ENCODE measurements around the gene BMP8B.
"Not testable (repeated sequence)": the region's sequence is repeated elsewhere in the genome, so short reads cannot be mapped to it uniquely, and the experiment has no call there.

The BMP8B gene

GRCh38 chr1:39823450-39823849, 34.8 kb upstream of the BMP8B start:
- H3K9me3 Mint-ChIP-seq; H3K36me3 Mint-ChIP-seq (ENCODE audit: low read depth); H3K27ac Mint-ChIP-seq; H3K4me1 Mint-ChIP-seq (ENCODE audit: low read depth); H3K4me3 Mint-ChIP-seq; DNase-seq (ENCODE audit: low spot score): not testable (repeated sequence)
- peaks cover 10% of the 10 kb centered on the region for H3K27me3 Mint-ChIP-seq (ENCODE audit: low read depth)

GRCh38 chr1:39822146-39822545, 33.5 kb upstream of the BMP8B start:
- H3K4me1 Mint-ChIP-seq (ENCODE audit: low read depth) = peaks cover 5% of the 10 kb centered on the region
- H3K4me3 Mint-ChIP-seq = no peak overlapping the region
- H3K27me3 Mint-ChIP-seq (ENCODE audit: low read depth) = peaks cover 9% of the 10 kb centered on the region
- no peaks in the 10 kb centered on the region for H3K9me3 Mint-ChIP-seq
- H3K36me3 Mint-ChIP-seq (ENCODE audit: low read depth) = no peaks in the 10 kb centered on the region
- no peak overlapping the region for H3K27ac Mint-ChIP-seq
- no peak for DNase-seq (ENCODE audit: low spot score)

- H3K4me1 Mint-ChIP-seq (ENCODE audit: low read depth) = peaks cover 11% of the 10 kb centered on the region
Observed at GRCh38 chr1:39819091-39819812, 30.6 kb upstream of the BMP8B start.

GRCh38 chr1:39818482-39818881, 29.8 kb upstream of the BMP8B start:
- H3K4me3 Mint-ChIP-seq = no peak overlapping the region
- peaks cover 11% of the 10 kb centered on the region for H3K4me1 Mint-ChIP-seq (ENCODE audit: low read depth)
- no peaks in the 10 kb centered on the region for H3K9me3 Mint-ChIP-seq
- DNase-seq (ENCODE audit: low spot score) = no peak
- H3K27me3 Mint-ChIP-seq (ENCODE audit: low read depth) = peaks cover 17% of the 10 kb centered on the region
- H3K27ac Mint-ChIP-seq = no peak overlapping the region
- no peaks in the 10 kb centered on the region for H3K36me3 Mint-ChIP-seq (ENCODE audit: low read depth)

More at GRCh38 chr1:39819091-39819812, 30.6 kb upstream of the BMP8B start:
- Mint-ChIP-seq H3K4me3 (no peak overlapping the region), H3K9me3 (no peaks in the 10 kb centered on the region), H3K27ac (no peak overlapping the region), H3K36me3 (ENCODE audit: low read depth) (no peaks in the 10 kb centered on the region), H3K27me3 (ENCODE audit: low read depth) (peaks cover 17% of the 10 kb centered on the region)
- DNase-seq (ENCODE audit: low spot score) = no peak

- DNase-seq (ENCODE audit: low spot score) = peak; percentile 21
- H3K9me3 Mint-ChIP-seq; H3K36me3 Mint-ChIP-seq (ENCODE audit: low read depth): not testable (repeated sequence)
- Mint-ChIP-seq H3K27me3 (ENCODE audit: low read depth) (peaks cover 17% of the 10 kb centered on the region), H3K4me1 (ENCODE audit: low read depth) (peaks cover 11% of the 10 kb centered on the region), H3K27ac (peak overlapping the region; percentile 24), H3K4me3 (peak overlapping the region; percentile 58)
Observed at GRCh38 chr1:39817091-39817932, 28.6 kb upstream of the BMP8B start.

GRCh38 chr1:39816415-39817090, 27.9 kb upstream of the BMP8B start:
- Mint-ChIP-seq H3K27ac (peak overlapping the region; percentile 27), H3K4me1 (ENCODE audit: low read depth) (peaks cover 11% of the 10 kb centered on the region), H3K4me3 (peak overlapping the region; percentile 45), H3K9me3 (no peaks in the 10 kb centered on the region), H3K36me3 (ENCODE audit: low read depth) (no peaks in the 10 kb centered on the region), H3K27me3 (ENCODE audit: low read depth) (peaks cover 15% of the 10 kb centered on the region)
- DNase-seq (ENCODE audit: low spot score) = peak; percentile 50

- H3K9me3 Mint-ChIP-seq = no peaks in the 10 kb centered on the region
- peaks cover 11% of the 10 kb centered on the region for H3K27me3 Mint-ChIP-seq (ENCODE audit: low read depth)
- no peak overlapping the region for H3K4me3 Mint-ChIP-seq
- peaks cover 11% of the 10 kb centered on the region for H3K4me1 Mint-ChIP-seq (ENCODE audit: low read depth)
- DNase-seq (ENCODE audit: low spot score) = no peak
- no peaks in the 10 kb centered on the region for H3K36me3 Mint-ChIP-seq (ENCODE audit: low read depth)
- no peak overlapping the region for H3K27ac Mint-ChIP-seq
Observed at GRCh38 chr1:39812913-39813312, 24.2 kb upstream of the BMP8B start.

GRCh38 chr1:39808784-39809517, 20.3 kb upstream of the BMP8B start:
- Mint-ChIP-seq H3K9me3 (peaks cover 4% of the 10 kb centered on the region), H3K27ac (no peak overlapping the region), H3K4me1 (ENCODE audit: low read depth) (no peaks in the 10 kb centered on the region), H3K27me3 (ENCODE audit: low read depth) (peaks cover 9% of the 10 kb centered on the region), H3K36me3 (ENCODE audit: low read depth) (no peaks in the 10 kb centered on the region), H3K4me3 (no peak overlapping the region)
- DNase-seq (ENCODE audit: low spot score) = no peak

- no peak overlapping the region for H3K4me3 Mint-ChIP-seq
- H3K9me3 Mint-ChIP-seq = peaks cover 4% of the 10 kb centered on the region
- H3K27ac Mint-ChIP-seq = no peak overlapping the region
- H3K4me1 Mint-ChIP-seq (ENCODE audit: low read depth) = no peaks in the 10 kb centered on the region
- no peak for DNase-seq (ENCODE audit: low spot score)
- no peaks in the 10 kb centered on the region for H3K36me3 Mint-ChIP-seq (ENCODE audit: low read depth)
- peaks cover 7% of the 10 kb centered on the region for H3K27me3 Mint-ChIP-seq (ENCODE audit: low read depth)
Observed at GRCh38 chr1:39805385-39805784, 16.7 kb upstream of the BMP8B start.

GRCh38 chr1:39802496-39803260, 14.0 kb upstream of the BMP8B start:
- Mint-ChIP-seq H3K27ac (no peak overlapping the region), H3K27me3 (ENCODE audit: low read depth) (peaks cover 7% of the 10 kb centered on the region), H3K4me1 (ENCODE audit: low read depth) (peaks cover 11% of the 10 kb centered on the region), H3K4me3 (no peak overlapping the region), H3K36me3 (ENCODE audit: low read depth) (peaks cover 5% of the 10 kb centered on the region), H3K9me3 (peaks cover 4% of the 10 kb centered on the region)
- DNase-seq (ENCODE audit: low spot score) = no peak

- DNase-seq (ENCODE audit: low spot score) = no peak
- Mint-ChIP-seq H3K9me3 (peaks cover 4% of the 10 kb centered on the region), H3K4me1 (ENCODE audit: low read depth) (peaks cover 11% of the 10 kb centered on the region), H3K4me3 (no peak overlapping the region), H3K27me3 (ENCODE audit: low read depth) (peaks cover 5% of the 10 kb centered on the region), H3K36me3 (ENCODE audit: low read depth) (peaks cover 5% of the 10 kb centered on the region), H3K27ac (no peak overlapping the region)
Observed at GRCh38 chr1:39800471-39800835, 11.8 kb upstream of the BMP8B start.

- H3K27ac Mint-ChIP-seq = peak overlapping the region; percentile 89
- peaks cover 5% of the 10 kb centered on the region for H3K36me3 Mint-ChIP-seq (ENCODE audit: low read depth)
- peaks cover 3% of the 10 kb centered on the region for H3K27me3 Mint-ChIP-seq (ENCODE audit: low read depth)
- peaks cover under 1% of the 10 kb centered on the region for H3K9me3 Mint-ChIP-seq
- peak overlapping the region; percentile 71 for H3K4me3 Mint-ChIP-seq
- peaks cover 11% of the 10 kb centered on the region for H3K4me1 Mint-ChIP-seq (ENCODE audit: low read depth)
- DNase-seq (ENCODE audit: low spot score) = peak; percentile 58
Observed at GRCh38 chr1:39799770-39800470, 11.3 kb upstream of the BMP8B start.
